Measurements from ENCODE around the gene DNLZ.

GRCh38 chr9:136397643-136398042, 34.1 kb upstream of the DNLZ start:
- TF ChIP-seq, protein P1, sequence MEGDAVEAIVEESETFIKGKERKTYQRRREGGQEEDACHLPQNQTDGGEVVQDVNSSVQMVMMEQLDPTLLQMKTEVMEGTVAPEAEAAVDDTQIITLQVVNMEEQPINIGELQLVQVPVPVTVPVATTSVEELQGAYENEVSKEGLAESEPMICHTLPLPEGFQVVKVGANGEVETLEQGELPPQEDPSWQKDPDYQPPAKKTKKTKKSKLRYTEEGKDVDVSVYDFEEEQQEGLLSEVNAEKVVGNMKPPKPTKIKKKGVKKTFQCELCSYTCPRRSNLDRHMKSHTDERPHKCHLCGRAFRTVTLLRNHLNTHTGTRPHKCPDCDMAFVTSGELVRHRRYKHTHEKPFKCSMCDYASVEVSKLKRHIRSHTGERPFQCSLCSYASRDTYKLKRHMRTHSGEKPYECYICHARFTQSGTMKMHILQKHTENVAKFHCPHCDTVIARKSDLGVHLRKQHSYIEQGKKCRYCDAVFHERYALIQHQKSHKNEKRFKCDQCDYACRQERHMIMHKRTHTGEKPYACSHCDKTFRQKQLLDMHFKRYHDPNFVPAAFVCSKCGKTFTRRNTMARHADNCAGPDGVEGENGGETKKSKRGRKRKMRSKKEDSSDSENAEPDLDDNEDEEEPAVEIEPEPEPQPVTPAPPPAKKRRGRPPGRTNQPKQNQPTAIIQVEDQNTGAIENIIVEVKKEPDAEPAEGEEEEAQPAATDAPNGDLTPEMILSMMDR (IDR thresholded peaks at IDR 0.05), result no peak
- TF ChIP-seq POLR2A (IDR thresholded peaks at IDR 0.05), result no peak
